Measurements from ENCODE around the gene WDR45. TPM values are rescaled to one million over a fixed set of nuclear protein-coding genes. Genes with fewer than 3 reads are reported as not detected.

The WDR45 gene
- total and polyA plus RNA-seq, 9 donors: 55.3 to 89.7 (median 76.5) TPM

DNA sequence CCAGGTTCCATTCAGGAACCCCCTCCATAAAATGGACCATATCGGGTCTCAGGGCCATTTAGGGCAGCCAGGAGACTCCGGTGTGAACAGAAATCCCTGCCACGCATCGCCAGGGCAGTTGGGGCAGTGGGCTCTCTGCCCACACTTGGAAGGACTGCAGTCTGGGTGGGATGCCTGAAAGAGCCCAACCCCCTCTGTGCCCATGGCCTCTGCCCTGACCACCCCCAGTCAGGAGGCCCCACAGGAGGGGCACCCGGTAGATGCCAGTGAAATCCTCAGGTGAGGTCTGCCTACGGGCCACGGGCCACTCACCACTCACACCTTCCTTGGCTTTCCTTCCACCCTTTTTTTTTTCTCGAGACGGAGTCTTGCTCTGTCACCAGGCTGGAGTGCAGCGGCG, 10.6 kb downstream of the WDR45 start:
- Histone ChIP-seq H3K36me3 (no peaks in the 10 kb centered on the region), H3K9me3 (no peaks in the 10 kb centered on the region), H3K4me1 (ENCODE audit: insufficient read depth) (no peaks in the 10 kb centered on the region), H3K4me3 (no peak overlapping the region), H3K27me3 (no peaks in the 10 kb centered on the region), H3K27ac (no peak overlapping the region)
- 84 to 87% (median 84%) methylated on average over 11 of the region's 11 CpGs for WGBS, 3 donors
- intact Hi-C loops (cut with DNase I): no loop called here
- no peak for DNase-seq
- TF ChIP-seq EP300 (IDR thresholded peaks at IDR 0.05): no peak
- no peak for TF ChIP-seq POLR2A (IDR thresholded peaks at IDR 0.05)
- TF ChIP-seq, protein P1, sequence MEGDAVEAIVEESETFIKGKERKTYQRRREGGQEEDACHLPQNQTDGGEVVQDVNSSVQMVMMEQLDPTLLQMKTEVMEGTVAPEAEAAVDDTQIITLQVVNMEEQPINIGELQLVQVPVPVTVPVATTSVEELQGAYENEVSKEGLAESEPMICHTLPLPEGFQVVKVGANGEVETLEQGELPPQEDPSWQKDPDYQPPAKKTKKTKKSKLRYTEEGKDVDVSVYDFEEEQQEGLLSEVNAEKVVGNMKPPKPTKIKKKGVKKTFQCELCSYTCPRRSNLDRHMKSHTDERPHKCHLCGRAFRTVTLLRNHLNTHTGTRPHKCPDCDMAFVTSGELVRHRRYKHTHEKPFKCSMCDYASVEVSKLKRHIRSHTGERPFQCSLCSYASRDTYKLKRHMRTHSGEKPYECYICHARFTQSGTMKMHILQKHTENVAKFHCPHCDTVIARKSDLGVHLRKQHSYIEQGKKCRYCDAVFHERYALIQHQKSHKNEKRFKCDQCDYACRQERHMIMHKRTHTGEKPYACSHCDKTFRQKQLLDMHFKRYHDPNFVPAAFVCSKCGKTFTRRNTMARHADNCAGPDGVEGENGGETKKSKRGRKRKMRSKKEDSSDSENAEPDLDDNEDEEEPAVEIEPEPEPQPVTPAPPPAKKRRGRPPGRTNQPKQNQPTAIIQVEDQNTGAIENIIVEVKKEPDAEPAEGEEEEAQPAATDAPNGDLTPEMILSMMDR (IDR thresholded peaks at IDR 0.05): no peak

DNA sequence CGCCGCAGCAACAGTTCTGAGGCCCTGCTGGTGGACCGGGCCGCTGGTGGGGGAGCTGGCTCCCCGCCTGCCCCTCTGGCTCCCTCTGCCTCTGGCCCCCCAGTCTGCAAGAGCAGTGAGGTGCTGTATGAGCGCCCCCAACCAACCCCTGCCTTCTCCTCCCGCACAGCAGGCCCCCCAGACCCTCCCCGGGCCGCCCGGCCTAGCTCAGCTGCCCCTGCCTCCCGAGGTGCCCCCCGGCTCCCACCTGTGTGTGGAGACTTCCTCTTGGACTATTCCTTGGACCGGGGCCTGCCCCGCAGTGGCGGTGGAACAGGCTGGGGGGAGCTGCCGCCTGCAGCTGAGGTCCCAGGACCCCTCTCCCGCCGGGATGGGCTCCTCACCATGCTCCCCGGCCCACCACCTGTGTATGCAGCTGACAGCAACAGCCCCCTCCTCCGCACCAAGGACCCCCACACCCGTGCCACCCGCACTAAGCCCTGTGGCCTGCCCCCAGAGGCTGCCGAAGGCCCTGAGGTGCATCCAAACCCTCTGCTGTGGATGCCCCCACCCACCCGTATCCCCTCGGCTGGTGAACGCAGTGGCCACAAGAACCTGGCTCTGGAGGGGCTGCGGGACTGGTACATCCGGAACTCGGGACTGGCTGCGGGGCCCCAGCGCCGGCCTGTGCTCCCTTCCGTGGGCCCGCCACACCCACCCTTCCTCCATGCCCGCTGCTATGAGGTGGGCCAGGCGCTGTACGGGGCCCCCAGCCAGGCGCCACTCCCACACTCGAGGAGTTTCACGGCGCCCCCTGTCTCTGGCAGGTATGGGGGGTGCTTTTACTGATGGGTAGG, 12.2 kb downstream of the WDR45 start:
- WGBS, 3 donors: 80 to 84% (median 83%) methylated on average over 38 to 41 of the region's 41 CpGs
- no peak overlapping the region for H3K27ac ChIP-seq
- TF ChIP-seq EP300 (IDR thresholded peaks at IDR 0.05) (no peak), POLR2A (IDR thresholded peaks at IDR 0.05) (no peak)
- TF ChIP-seq, protein P1 (IDR thresholded peaks at IDR 0.05): no peak
- DNase-seq: no peak
- no peaks in the 10 kb centered on the region for H3K9me3 ChIP-seq
- H3K36me3 ChIP-seq: no peaks in the 10 kb centered on the region
- no peaks in the 10 kb centered on the region for H3K27me3 ChIP-seq
- no peak overlapping the region for H3K4me3 ChIP-seq
- intact Hi-C loops (cut with DNase I): no loop called here
- H3K4me1 ChIP-seq (ENCODE audit: insufficient read depth): no peaks in the 10 kb centered on the region

DNA sequence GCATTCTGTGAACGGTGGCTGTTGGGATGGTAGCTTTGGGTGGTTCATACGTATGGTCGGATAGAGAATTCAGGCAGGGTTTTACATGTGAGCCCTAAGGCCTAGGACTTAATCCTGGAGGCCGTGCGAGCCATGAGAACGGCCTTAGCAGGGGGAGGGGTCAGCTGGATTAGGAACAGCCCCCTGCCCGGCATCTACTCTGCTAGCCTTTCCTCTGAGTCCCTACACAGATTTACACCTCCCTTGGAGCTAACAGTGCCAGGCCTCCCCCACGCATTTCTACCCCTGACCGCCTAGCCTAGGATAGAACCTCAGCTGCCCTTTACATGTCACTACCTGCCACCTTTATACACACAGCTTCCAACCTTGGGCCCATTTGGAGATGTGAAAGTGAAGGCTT, 13.0 kb downstream of the WDR45 start:
- intact Hi-C loops (cut with DNase I): no loop called here
- H3K27ac ChIP-seq: no peak overlapping the region
- no peaks in the 10 kb centered on the region for H3K4me1 ChIP-seq (ENCODE audit: insufficient read depth)
- no peaks in the 10 kb centered on the region for H3K36me3 ChIP-seq
- WGBS, 3 donors: 71 to 78% (median 76%) methylated on average over 9 of the region's 9 CpGs
- H3K4me3 ChIP-seq: no peak overlapping the region
- H3K27me3 ChIP-seq: no peaks in the 10 kb centered on the region
- no peak for DNase-seq
- TF ChIP-seq POLR2A (IDR thresholded peaks at IDR 0.05) (no peak), EP300 (IDR thresholded peaks at IDR 0.05) (no peak)
- TF ChIP-seq, protein P1 (IDR thresholded peaks at IDR 0.05): no peak
- H3K9me3 ChIP-seq: no peaks in the 10 kb centered on the region

DNA sequence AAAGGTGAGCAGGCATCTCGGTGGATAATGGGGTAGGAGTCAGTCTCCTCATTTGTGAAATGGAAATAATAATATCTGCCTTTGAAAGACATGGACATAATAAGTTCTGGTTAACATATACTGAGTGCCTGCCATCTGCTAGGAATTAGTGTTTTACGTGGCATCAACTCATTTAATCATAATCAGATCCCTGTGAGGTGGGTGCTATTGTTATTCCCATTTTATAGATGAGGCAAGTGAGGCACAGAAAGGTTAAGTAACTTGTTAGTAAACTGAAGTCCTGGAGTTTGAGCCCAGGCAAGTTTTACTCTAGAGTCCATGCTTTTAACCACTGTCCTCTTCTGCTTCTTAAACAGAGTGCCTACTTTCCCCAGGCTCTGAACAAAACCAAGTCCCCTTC, 13.4 kb downstream of the WDR45 start:
- Histone ChIP-seq H3K27ac (no peak overlapping the region), H3K4me1 (ENCODE audit: insufficient read depth) (no peaks in the 10 kb centered on the region), H3K4me3 (no peak overlapping the region), H3K36me3 (no peaks in the 10 kb centered on the region), H3K9me3 (no peaks in the 10 kb centered on the region), H3K27me3 (no peaks in the 10 kb centered on the region)
- TF ChIP-seq EP300 (IDR thresholded peaks at IDR 0.05) (no peak), POLR2A (IDR thresholded peaks at IDR 0.05) (no peak)
- TF ChIP-seq, protein P1 (IDR thresholded peaks at IDR 0.05): no peak
- intact Hi-C loops (cut with DNase I): no loop called here
- WGBS, 3 donors: 66 to 79% (median 71%) methylated on average over 2 of the region's 2 CpGs
- no peak for DNase-seq
